Measurements from ENCODE around the gene MZT2B.

MZT2B gene

GRCh38 chr2:130198343-130198742 is 16.3 kb downstream of the MZT2B start, which contains the start of gene TUBA3E:
TUBA3E (minus strand) TSS chr2:130198439; CDS start chr2:130198360, 79 bp downstream.
- no peak for TF ChIP-seq FOXP2 (optimal IDR thresholded peaks at IDR 0.05; ENCODE audit: borderline replicate concordance, extremely low read depth, extremely low read length, insufficient read depth)
- no peak for TF ChIP-seq TAF1 (IDR thresholded peaks at IDR 0.05; ENCODE audit: borderline replicate concordance, insufficient read depth, low read length)
- TF ChIP-seq SIN3A (IDR thresholded peaks at IDR 0.05; ENCODE audit: borderline replicate concordance, insufficient read depth, low read length) = no peak
- no peak for TF ChIP-seq REST (IDR thresholded peaks at IDR 0.05; ENCODE audit: insufficient read depth in 1 of 2, low read depth in 2 of 2, low read length in 2 of 2)
- no peak for TF ChIP-seq POLR2AphosphoS5 (IDR thresholded peaks at IDR 0.05; ENCODE audit: low read depth, low read length)

- TF ChIP-seq SIN3A (IDR thresholded peaks at IDR 0.05; ENCODE audit: borderline replicate concordance, insufficient read depth, low read length) (no peak), POLR2AphosphoS5 (IDR thresholded peaks at IDR 0.05; ENCODE audit: low read depth, low read length) (no peak), REST (IDR thresholded peaks at IDR 0.05; ENCODE audit: insufficient read depth in 1 of 2, low read depth in 2 of 2, low read length in 2 of 2) (no peak), TAF1 (IDR thresholded peaks at IDR 0.05; ENCODE audit: borderline replicate concordance, insufficient read depth, low read length) (no peak), FOXP2 (optimal IDR thresholded peaks at IDR 0.05; ENCODE audit: borderline replicate concordance, extremely low read depth, extremely low read length, insufficient read depth) (no peak)
Observed at GRCh38 chr2:130231656-130232055, 49.6 kb downstream of the MZT2B start.

Data from PFSK-1 (cell line).